ENCODE data around the gene RGS6.

GRCh38 chr14:72075649-72076334, 143.6 kb downstream of the RGS6 start:
- TF ChIP-seq CTCF (IDR thresholded peaks at IDR 0.05) (no peak), POLR2A (IDR thresholded peaks at IDR 0.05) (no peak)

Data from thyroid gland (tissue), 4 donors.